Smooth muscle cell (in vitro differentiated cells): ENCODE measurements around the gene ILF2. TPM values are rescaled to one million over a fixed set of nuclear protein-coding genes. Genes with fewer than 3 reads are reported as not detected.

Experiments
- DNase-seq: peaks from one replicate; lab custom pipeline; 2025; ENCODE audit not compliant: unreplicated experiment; lab: John Stamatoyannopoulos, UW
- H2AFZ ChIP-seq: fragments of 200-600 bp; sonication (generic); 2 replicates; pipeline ENCODE4 v1.6.0; 2016; ENCODE audit warnings: antibody characterized with exemption, low read depth, mild to moderate bottlenecking
- H3F3A ChIP-seq: fragments of 200-600 bp; sonication (generic); 2 replicates; pipeline ENCODE4 v1.6.0; 2017; ENCODE audit warnings: antibody characterized with exemption, low read depth
- H3K27ac ChIP-seq: fragments of 200-600 bp; sonication (generic); 2 replicates; pipeline ENCODE4 v1.5.1; 2016; ENCODE audit warnings: low read depth, mild to moderate bottlenecking
- H3K27me3 ChIP-seq: fragments of 200-600 bp; sonication (generic); 2 replicates; pipeline ENCODE4 v1.6.1; 2016; ENCODE audit warnings: low read depth, mild to moderate bottlenecking
- H3K36me3 ChIP-seq: fragments of 200-600 bp; sonication (generic); 2 replicates; pipeline ENCODE4 v1.5.1; 2016; ENCODE audit warnings: low read depth
- H3K4me1 ChIP-seq: fragments of 200-600 bp; sonication (generic); 2 replicates; pipeline ENCODE4 v1.5.1; 2016; ENCODE audit warnings: low read depth
- H3K4me2 ChIP-seq: fragments of 200-600 bp; sonication (generic); 2 replicates; pipeline ENCODE4 v1.6.0; 2016; ENCODE audit warnings: mild to moderate bottlenecking
- H3K4me3 ChIP-seq: fragments of 200-600 bp; sonication (generic); 2 replicates; pipeline ENCODE4 v1.5.1; 2016; ENCODE audit warnings: mild to moderate bottlenecking
- H3K79me2 ChIP-seq: fragments of 200-600 bp; sonication (generic); 2 replicates; pipeline ENCODE4 v1.6.0; 2016; ENCODE audit warnings: low read depth, mild to moderate bottlenecking
- H3K9ac ChIP-seq: fragments of 200-600 bp; sonication (generic); 2 replicates; pipeline ENCODE4 v1.6.0; 2016; ENCODE audit warnings: low read depth
- H3K9me3 ChIP-seq: fragments of 200-600 bp; sonication (generic); replicated peaks from 2 replicates; pipeline ENCODE4 v1.5.1; 2016; ENCODE audit warnings: low read depth
- H4K20me1 ChIP-seq: fragments of 200-600 bp; sonication (generic); 2 replicates; pipeline ENCODE4 v1.6.0; 2016; ENCODE audit warnings: low read depth
- WGBS: methylation state at CpG from one replicate; pipeline ENCODE4 v1.1.7; 2016; ENCODE audit warnings: low lambda C conversion rate; 5-methylcytosine and 5-hydroxymethylcytosine counted together
- polyA plus RNA-seq: library from polyadenylated mRNA; unstranded; fragments of >200 nt; fragmentation: Nextera tagmentation; extraction: Ambion mirVana; gene quantifications from 2 replicates; pipeline ENCODE4 v1.2.1, GENCODE V29; 2016
- total RNA-seq: library from RNA; depleted of rRNA; stranded (reverse); fragments of >200 nt; gene quantifications from 2 replicates; pipeline ENCODE4 v1.2.3, GENCODE V29; 2014
- TF ChIP-seq, protein P1 (sequence below): fragments of 200-600 bp; sonication (generic); IDR thresholded peaks from 2 replicates; pipeline ENCODE4 v1.5.1; 2017; ENCODE audit warnings: borderline replicate concordance, mild to moderate bottlenecking, antibody characterized with exemption; ENCODE audit not compliant: insufficient read depth, poor library complexity, severe bottlenecking

ILF2 gene
- total and polyA plus RNA-seq, 2 experiments from 2014 or later = 201 to 241 TPM

DNA sequence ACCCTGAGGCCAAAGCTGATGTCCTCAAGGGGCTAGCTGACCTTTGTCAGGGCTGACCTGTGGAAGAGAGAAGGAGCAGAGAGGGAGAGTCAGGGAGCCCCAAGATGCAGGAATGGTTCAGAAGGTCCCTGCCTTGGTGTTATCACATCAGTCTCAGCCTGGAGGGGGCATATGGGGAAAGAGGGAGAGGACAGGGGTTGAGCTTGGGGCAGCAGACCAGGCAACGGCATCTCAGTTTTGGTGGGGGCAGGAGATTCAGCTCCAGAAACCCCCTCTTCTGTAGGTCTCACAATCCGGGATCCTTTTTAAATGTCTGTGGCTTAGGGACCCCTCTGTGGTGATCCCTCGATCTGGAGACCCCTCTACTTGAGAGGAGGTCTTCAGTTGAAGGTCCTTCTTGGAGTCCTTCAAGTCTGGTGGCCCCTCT, 44.3 kb downstream of the ILF2 start:
- Histone ChIP-seq H3F3A (no peaks in the 10 kb centered on the region), H3K9ac (peak overlapping the region; percentile 85), H3K27ac (peak overlapping the region; percentile 93), H3K27me3 (no peaks in the 10 kb centered on the region), H3K4me1 (peaks cover 17% of the 10 kb centered on the region), H2AFZ (no peak overlapping the region), H3K9me3 (no peaks in the 10 kb centered on the region), H3K4me3 (peak overlapping the region; percentile 65), H3K79me2 (peaks cover 6% of the 10 kb centered on the region), H4K20me1 (no peaks in the 10 kb centered on the region), H3K4me2 (peak overlapping the region; percentile 91), H3K36me3 (peaks cover 4% of the 10 kb centered on the region)
- 51% methylated on average over 3 of the region's 3 CpGs for WGBS
- TF ChIP-seq, protein P1, sequence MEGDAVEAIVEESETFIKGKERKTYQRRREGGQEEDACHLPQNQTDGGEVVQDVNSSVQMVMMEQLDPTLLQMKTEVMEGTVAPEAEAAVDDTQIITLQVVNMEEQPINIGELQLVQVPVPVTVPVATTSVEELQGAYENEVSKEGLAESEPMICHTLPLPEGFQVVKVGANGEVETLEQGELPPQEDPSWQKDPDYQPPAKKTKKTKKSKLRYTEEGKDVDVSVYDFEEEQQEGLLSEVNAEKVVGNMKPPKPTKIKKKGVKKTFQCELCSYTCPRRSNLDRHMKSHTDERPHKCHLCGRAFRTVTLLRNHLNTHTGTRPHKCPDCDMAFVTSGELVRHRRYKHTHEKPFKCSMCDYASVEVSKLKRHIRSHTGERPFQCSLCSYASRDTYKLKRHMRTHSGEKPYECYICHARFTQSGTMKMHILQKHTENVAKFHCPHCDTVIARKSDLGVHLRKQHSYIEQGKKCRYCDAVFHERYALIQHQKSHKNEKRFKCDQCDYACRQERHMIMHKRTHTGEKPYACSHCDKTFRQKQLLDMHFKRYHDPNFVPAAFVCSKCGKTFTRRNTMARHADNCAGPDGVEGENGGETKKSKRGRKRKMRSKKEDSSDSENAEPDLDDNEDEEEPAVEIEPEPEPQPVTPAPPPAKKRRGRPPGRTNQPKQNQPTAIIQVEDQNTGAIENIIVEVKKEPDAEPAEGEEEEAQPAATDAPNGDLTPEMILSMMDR = no peak
- no peak for DNase-seq

- no peak overlapping the region for H3K9ac ChIP-seq
- no peaks in the 10 kb centered on the region for H3K9me3 ChIP-seq
- H3K79me2 ChIP-seq = peaks cover 6% of the 10 kb centered on the region
- no peak overlapping the region for H3K4me3 ChIP-seq
- peak overlapping the region; percentile 15 for H3K4me2 ChIP-seq
- H4K20me1 ChIP-seq = no peaks in the 10 kb centered on the region
- peak overlapping the region; percentile 18 for H3K27ac ChIP-seq
- no peak overlapping the region for H2AFZ ChIP-seq
- H3K27me3 ChIP-seq = no peaks in the 10 kb centered on the region
- peaks cover 4% of the 10 kb centered on the region for H3K36me3 ChIP-seq
- 58% methylated on average over 10 of the region's 10 CpGs for WGBS
- TF ChIP-seq, protein P1 = no peak
- H3K4me1 ChIP-seq = peaks cover 17% of the 10 kb centered on the region
- no peaks in the 10 kb centered on the region for H3F3A ChIP-seq
- DNase-seq = no peak
Measured at GRCh38 chr1:153624965-153625611, 45.7 kb downstream of the ILF2 start.

- Histone ChIP-seq H3K9me3 (no peaks in the 10 kb centered on the region), H3K79me2 (peaks cover 6% of the 10 kb centered on the region), H3K27ac (no peak overlapping the region), H3K4me2 (no peak overlapping the region), H3K4me1 (peaks cover 8% of the 10 kb centered on the region), H2AFZ (no peak overlapping the region), H4K20me1 (no peaks in the 10 kb centered on the region), H3K9ac (no peak overlapping the region), H3K4me3 (no peak overlapping the region), H3K27me3 (no peaks in the 10 kb centered on the region), H3F3A (no peaks in the 10 kb centered on the region), H3K36me3 (peaks cover 4% of the 10 kb centered on the region)
- no peak for DNase-seq
- WGBS = 73% methylated on average over 7 of the region's 7 CpGs
- TF ChIP-seq, protein P1 = no peak
Measured at GRCh38 chr1:153623101-153623500, 47.7 kb downstream of the ILF2 start.

DNA sequence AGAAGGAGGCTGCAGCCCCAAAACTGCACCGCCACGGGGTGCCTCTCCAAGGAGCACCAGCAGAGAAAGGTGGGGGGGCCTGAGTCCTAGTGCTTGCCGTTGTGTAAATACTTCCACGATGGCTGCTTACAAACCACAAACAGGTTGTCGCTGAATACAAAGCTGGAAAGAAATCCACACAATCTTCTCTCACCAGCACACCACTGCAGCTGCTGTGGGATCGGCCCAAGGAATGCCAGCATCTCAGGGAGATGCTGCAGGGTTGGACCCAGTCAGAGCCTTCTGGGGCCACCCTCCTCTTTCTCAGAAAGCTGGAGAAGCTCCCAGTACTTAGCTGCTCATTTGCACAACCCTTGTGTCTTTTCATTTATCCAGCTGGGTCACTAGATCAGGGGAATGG, 51.6 kb downstream of the ILF2 start:
- H3K36me3 ChIP-seq = peaks cover 4% of the 10 kb centered on the region
- H4K20me1 ChIP-seq = no peaks in the 10 kb centered on the region
- TF ChIP-seq, protein P1 = no peak
- 95% methylated on average over 6 of the region's 6 CpGs for WGBS
- H3K4me3 ChIP-seq = no peak overlapping the region
- no peaks in the 10 kb centered on the region for H3F3A ChIP-seq
- H3K9me3 ChIP-seq = no peaks in the 10 kb centered on the region
- H3K27ac ChIP-seq = no peak overlapping the region
- no peak overlapping the region for H3K9ac ChIP-seq
- H3K27me3 ChIP-seq = no peaks in the 10 kb centered on the region
- no peak overlapping the region for H3K4me2 ChIP-seq
- no peaks in the 10 kb centered on the region for H3K79me2 ChIP-seq
- no peak for DNase-seq
- H2AFZ ChIP-seq = no peak overlapping the region
- no peaks in the 10 kb centered on the region for H3K4me1 ChIP-seq
